ENCODE measurements around the gene ERCC1. TPM values are rescaled to one million over a fixed set of nuclear protein-coding genes. Genes with fewer than 3 reads are reported as not detected.

Gene ERCC1
- polyA plus RNA-seq, 1 of the 3 experiments (the other 2 are of a cell fraction): 95.3 TPM

- no peak for TF ChIP-seq CTCF (IDR thresholded peaks at IDR 0.05)
- TF ChIP-seq EP300 (IDR thresholded peaks at IDR 0.05; ENCODE audit: borderline replicate concordance in 1 of 2, low read depth in 1 of 2, low read length in 1 of 2): no peak
- no peak for TF ChIP-seq NRF1 (IDR thresholded peaks at IDR 0.05; ENCODE audit: low read depth, low read length)
- TF ChIP-seq, protein P1, sequence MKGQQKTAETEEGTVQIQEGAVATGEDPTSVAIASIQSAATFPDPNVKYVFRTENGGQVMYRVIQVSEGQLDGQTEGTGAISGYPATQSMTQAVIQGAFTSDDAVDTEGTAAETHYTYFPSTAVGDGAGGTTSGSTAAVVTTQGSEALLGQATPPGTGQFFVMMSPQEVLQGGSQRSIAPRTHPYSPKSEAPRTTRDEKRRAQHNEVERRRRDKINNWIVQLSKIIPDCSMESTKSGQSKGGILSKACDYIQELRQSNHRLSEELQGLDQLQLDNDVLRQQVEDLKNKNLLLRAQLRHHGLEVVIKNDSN (IDR thresholded peaks at IDR 0.05; ENCODE audit: borderline replicate concordance, low read depth): no peak
- peak; percentile 38; the same call in 1 of the 2 replicates for TF ChIP-seq FOSL2 (IDR thresholded peaks at IDR 0.05; ENCODE audit: borderline replicate concordance, low read depth)
- TF ChIP-seq FOXM1 (IDR thresholded peaks at IDR 0.05; ENCODE audit: low read depth): no peak
- TF ChIP-seq RAD21 (IDR thresholded peaks at IDR 0.05; ENCODE audit: low read length): no peak
- peak; percentile 40; the same call in 1 of the 2 replicates for TF ChIP-seq MXI1 (IDR thresholded peaks at IDR 0.05; ENCODE audit: low read depth, low read length)
- no peak for TF ChIP-seq YY1 (IDR thresholded peaks at IDR 0.05; ENCODE audit: low read depth)
- no peak for TF ChIP-seq SMC3 (IDR thresholded peaks at IDR 0.05; ENCODE audit: low read depth, low read length)
- TF ChIP-seq TEAD4 (IDR thresholded peaks at IDR 0.05; ENCODE audit: borderline replicate concordance, insufficient read depth): no peak
Observed at GRCh38 chr19:45443462-45444317, 20.0 kb upstream of the ERCC1 start (continued).

- peaks cover 32% of the 10 kb centered on the region for H3F3A ChIP-seq (replicated peaks; ENCODE audit: insufficient read depth)
- peak overlapping the region; percentile 54 to 60 for H3K4me3 ChIP-seq (ENCODE audit: low read depth in 2 of 2, low read length in 1 of 2)
- POLR2A ChIA-PET: no interaction called here
- peaks cover 5 to 16% of the 10 kb centered on the region in 2 experiments; a peak in 1 of 4 replicates for H3K4me1 ChIP-seq (ENCODE audit: control insufficient read depth in 1 of 2, insufficient read depth in 2 of 2, low read depth in 1 of 2, low read length in 1 of 2)
- no peaks in the 10 kb centered on the region for H3K9me3 ChIP-seq
- peak overlapping the region; percentile 79 for H3K4me2 ChIP-seq
- DNase-seq: peak; percentile 59
- no peaks in the 10 kb centered on the region for H3K36me3 ChIP-seq (replicated peaks in 1 of 2; ENCODE audit: control insufficient read depth in 1 of 2, insufficient read depth in 2 of 2, low read length in 1 of 2)
- no peaks in the 10 kb centered on the region for H3K27me3 ChIP-seq (ENCODE audit: insufficient read depth)
- no peak overlapping the region for H2AFZ ChIP-seq (ENCODE audit: low read depth)
- H3K9ac ChIP-seq: peak overlapping the region; percentile 83
- peak overlapping the region in 1 of 2 experiments; percentile 96; a peak in 3 of 4 replicates for H3K27ac ChIP-seq (ENCODE audit: low read depth in 2 of 2, low read length in 1 of 2)
- WGBS (ENCODE audit: low lambda C conversion rate): 8% methylated on average over 10 of the region's 15 CpGs
- no peaks in the 10 kb centered on the region for H3K9me2 ChIP-seq
- no peaks in the 10 kb centered on the region for H4K20me1 ChIP-seq (ENCODE audit: insufficient read depth)
- CTCF ChIA-PET: interaction anchor here (15.0 kb wide), 1 partner anchor 30 kb away, joined by 870 read pairs; the partner anchor contains the start of gene FOSB
- H3K79me2 ChIP-seq (ENCODE audit: insufficient read depth): no peaks in the 10 kb centered on the region; the same call in 1 of the 2 replicates
- no peak for TF ChIP-seq SMC3 (IDR thresholded peaks at IDR 0.05; ENCODE audit: low read depth, low read length)
- no peak for TF ChIP-seq TAF1 (IDR thresholded peaks at IDR 0.05; ENCODE audit: borderline replicate concordance, low read depth, low read length)
- TF ChIP-seq, protein P2, sequence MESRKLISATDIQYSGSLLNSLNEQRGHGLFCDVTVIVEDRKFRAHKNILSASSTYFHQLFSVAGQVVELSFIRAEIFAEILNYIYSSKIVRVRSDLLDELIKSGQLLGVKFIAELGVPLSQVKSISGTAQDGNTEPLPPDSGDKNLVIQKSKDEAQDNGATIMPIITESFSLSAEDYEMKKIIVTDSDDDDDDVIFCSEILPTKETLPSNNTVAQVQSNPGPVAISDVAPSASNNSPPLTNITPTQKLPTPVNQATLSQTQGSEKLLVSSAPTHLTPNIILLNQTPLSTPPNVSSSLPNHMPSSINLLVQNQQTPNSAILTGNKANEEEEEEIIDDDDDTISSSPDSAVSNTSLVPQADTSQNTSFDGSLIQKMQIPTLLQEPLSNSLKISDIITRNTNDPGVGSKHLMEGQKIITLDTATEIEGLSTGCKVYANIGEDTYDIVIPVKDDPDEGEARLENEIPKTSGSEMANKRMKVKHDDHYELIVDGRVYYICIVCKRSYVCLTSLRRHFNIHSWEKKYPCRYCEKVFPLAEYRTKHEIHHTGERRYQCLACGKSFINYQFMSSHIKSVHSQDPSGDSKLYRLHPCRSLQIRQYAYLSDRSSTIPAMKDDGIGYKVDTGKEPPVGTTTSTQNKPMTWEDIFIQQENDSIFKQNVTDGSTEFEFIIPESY (IDR thresholded peaks at IDR 0.05; ENCODE audit: borderline replicate concordance, low read depth): no peak
- TF ChIP-seq GATA2 (CRISPR knock-in tag; IDR thresholded peaks at IDR 0.05): no peak
- TF ChIP-seq, protein P1 (IDR thresholded peaks at IDR 0.05; ENCODE audit: borderline replicate concordance, low read depth): no peak
- no peak for TF ChIP-seq FOXJ3 (CRISPR knock-in tag; IDR thresholded peaks at IDR 0.05)
- no peak for TF ChIP-seq TEAD4 (IDR thresholded peaks at IDR 0.05; ENCODE audit: borderline replicate concordance, insufficient read depth)
- TF ChIP-seq GABPA (IDR thresholded peaks at IDR 0.05; ENCODE audit: low read depth): no peak
- no peak for TF ChIP-seq RFX5 (IDR thresholded peaks at IDR 0.05; ENCODE audit: low read length)
- TF ChIP-seq, protein P3, sequence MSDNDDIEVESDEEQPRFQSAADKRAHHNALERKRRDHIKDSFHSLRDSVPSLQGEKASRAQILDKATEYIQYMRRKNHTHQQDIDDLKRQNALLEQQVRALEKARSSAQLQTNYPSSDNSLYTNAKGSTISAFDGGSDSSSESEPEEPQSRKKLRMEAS (IDR thresholded peaks at IDR 0.05; ENCODE audit: low read depth): no peak
- no peak for TF ChIP-seq EP300 (IDR thresholded peaks at IDR 0.05; ENCODE audit: borderline replicate concordance in 1 of 2, low read depth in 1 of 2, low read length in 1 of 2)
- no peak for TF ChIP-seq MEF2A (IDR thresholded peaks at IDR 0.05; ENCODE audit: borderline replicate concordance, low read depth)
- no peak for TF ChIP-seq FOSL2 (IDR thresholded peaks at IDR 0.05; ENCODE audit: borderline replicate concordance, low read depth)
- no peak for TF ChIP-seq POLR2AphosphoS5 (IDR thresholded peaks at IDR 0.05; ENCODE audit: low read depth, low read length)
Observed at GRCh38 chr19:45442778-45443461, 19.2 kb upstream of the ERCC1 start.

Measured in SK-N-SH (cell line).